ENCODE measurements around the gene METTL26.

DNA sequence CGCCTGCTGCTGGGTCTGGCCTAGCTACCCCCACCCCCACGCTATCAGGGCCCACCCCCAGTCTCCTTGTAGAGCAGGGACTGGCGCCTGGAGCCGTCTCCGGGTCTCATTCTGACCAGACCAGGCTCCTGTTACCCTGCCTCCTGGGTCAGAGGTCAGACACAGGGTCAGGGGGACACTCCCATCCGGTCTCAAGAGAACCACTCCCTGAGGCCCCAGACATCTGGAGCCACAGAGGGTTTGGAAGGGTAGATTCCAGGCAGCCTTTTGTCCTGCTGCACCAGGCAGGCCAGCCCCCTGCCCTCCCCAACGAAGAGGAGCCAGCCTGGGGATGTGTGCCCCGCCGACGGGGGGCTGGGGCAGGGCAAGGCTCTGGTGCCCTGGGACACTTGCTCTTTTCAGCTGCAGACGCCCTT is 6.3 kb downstream of the METTL26 start:
- TF ChIP-seq, protein P1, sequence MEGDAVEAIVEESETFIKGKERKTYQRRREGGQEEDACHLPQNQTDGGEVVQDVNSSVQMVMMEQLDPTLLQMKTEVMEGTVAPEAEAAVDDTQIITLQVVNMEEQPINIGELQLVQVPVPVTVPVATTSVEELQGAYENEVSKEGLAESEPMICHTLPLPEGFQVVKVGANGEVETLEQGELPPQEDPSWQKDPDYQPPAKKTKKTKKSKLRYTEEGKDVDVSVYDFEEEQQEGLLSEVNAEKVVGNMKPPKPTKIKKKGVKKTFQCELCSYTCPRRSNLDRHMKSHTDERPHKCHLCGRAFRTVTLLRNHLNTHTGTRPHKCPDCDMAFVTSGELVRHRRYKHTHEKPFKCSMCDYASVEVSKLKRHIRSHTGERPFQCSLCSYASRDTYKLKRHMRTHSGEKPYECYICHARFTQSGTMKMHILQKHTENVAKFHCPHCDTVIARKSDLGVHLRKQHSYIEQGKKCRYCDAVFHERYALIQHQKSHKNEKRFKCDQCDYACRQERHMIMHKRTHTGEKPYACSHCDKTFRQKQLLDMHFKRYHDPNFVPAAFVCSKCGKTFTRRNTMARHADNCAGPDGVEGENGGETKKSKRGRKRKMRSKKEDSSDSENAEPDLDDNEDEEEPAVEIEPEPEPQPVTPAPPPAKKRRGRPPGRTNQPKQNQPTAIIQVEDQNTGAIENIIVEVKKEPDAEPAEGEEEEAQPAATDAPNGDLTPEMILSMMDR (IDR thresholded peaks at IDR 0.05): no peak
- no peak for TF ChIP-seq EP300 (IDR thresholded peaks at IDR 0.05)
- no peak for TF ChIP-seq POLR2AphosphoS5 (IDR thresholded peaks at IDR 0.05)
- TF ChIP-seq POLR2A (IDR thresholded peaks at IDR 0.05): no peak

Measured in stomach (tissue), 4 donors.